Stimulated activated naive CD8-positive, alpha-beta T cell treated with anti-CD3 and anti-CD28 coated beads, Interleukin-15, Interleukin-2, amounts not matched to agents 100 ng/mL and 50 ng/mL, for 24 hours (primary cell): ENCODE data around the gene COL13A1.

Source experiments
- H3K27ac Mint-ChIP-seq: one replicate; pipeline ENCODE4 v1.8.0; 2021; ENCODE audit warnings: mild to moderate bottlenecking, mixed read lengths
- H3K27me3 Mint-ChIP-seq: one replicate; pipeline ENCODE4 v1.8.0; 2021; ENCODE audit warnings: mixed read lengths
- H3K36me3 Mint-ChIP-seq: one replicate; pipeline ENCODE4 v1.8.0; 2021; ENCODE audit warnings: low read depth, mixed read lengths
- H3K4me1 Mint-ChIP-seq: one replicate; pipeline ENCODE4 v1.8.0; 2021; ENCODE audit warnings: low read depth, mixed read lengths
- H3K4me3 Mint-ChIP-seq: one replicate; pipeline ENCODE4 v1.8.0; 2021; ENCODE audit warnings: mild to moderate bottlenecking, mixed read lengths
- H3K9me3 Mint-ChIP-seq: one replicate; pipeline ENCODE4 v1.8.0; 2021; ENCODE audit warnings: mixed read lengths

The COL13A1 gene

DNA sequence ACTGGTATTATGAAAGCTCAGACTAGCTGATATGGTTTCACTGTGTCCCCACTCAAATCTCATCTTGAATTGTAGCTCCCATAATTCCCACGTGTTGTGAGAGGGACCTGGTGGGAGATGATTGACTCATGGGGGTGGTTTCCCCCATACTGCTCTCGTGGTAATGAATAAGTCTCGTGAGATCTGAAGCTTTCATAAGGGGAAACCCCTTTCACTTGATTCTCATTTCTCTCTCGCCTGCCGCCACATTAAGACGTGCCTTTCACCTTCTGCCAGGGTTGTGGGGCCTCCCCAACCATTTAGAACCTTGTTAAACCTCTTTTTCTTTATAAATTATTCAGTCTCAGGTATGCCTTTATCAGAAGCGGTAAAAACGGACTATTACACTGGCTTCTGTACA, 40.3 kb downstream of the COL13A1 start:
- Mint-ChIP-seq H3K4me3 (no peak overlapping the region), H3K36me3 (no peaks in the 10 kb centered on the region), H3K9me3 (no peaks in the 10 kb centered on the region), H3K27me3 (peaks cover 10% of the 10 kb centered on the region), H3K4me1 (no peaks in the 10 kb centered on the region), H3K27ac (no peak overlapping the region)

DNA sequence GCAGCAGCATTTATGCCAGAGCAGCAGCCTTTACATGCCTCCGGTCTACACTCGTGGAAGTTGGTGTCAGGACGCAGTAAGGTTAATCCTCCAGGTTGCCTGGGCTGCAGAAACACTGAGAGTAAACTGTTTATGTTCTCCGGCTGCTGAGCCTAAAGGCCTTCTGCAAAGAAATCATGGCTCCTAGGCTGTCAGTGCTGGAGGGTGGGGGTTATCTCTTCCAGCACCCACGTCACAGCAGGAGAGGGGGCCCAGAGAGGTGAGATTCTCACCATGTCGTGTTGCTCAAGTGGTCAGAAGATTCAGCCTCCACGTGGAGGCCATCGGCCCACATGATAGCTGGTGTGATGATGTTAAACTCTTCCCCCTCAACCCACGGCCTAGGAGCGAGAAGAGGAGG, 41.2 kb downstream of the COL13A1 start:
- Mint-ChIP-seq H3K27ac (no peak overlapping the region), H3K4me1 (no peaks in the 10 kb centered on the region), H3K36me3 (no peaks in the 10 kb centered on the region), H3K9me3 (no peaks in the 10 kb centered on the region), H3K27me3 (peaks cover 11% of the 10 kb centered on the region), H3K4me3 (no peak overlapping the region)

DNA sequence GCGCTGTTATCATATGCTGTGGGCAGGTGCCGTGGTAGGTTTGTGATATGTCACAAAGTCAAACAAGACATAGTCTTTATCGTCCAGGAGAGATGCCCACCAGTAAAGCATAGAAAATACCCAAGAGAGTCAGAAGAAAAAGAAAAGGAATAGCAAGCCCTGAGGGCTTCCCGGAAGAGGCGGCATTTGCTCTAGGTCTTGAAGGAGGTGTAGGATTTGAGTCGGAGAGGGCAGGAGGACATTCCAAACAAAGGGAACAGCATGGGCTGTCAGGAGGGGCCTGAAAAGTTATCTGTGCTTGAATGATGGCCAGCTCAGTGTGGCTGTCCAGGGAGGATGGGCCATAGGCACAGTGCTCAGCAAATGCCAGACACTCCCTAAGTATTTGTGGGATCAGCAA, 42.2 kb downstream of the COL13A1 start:
- no peaks in the 10 kb centered on the region for H3K4me1 Mint-ChIP-seq
- H3K27ac Mint-ChIP-seq = no peak overlapping the region
- no peak overlapping the region for H3K4me3 Mint-ChIP-seq
- H3K36me3 Mint-ChIP-seq = no peaks in the 10 kb centered on the region
- H3K9me3 Mint-ChIP-seq = no peaks in the 10 kb centered on the region
- peaks cover 14% of the 10 kb centered on the region for H3K27me3 Mint-ChIP-seq

DNA sequence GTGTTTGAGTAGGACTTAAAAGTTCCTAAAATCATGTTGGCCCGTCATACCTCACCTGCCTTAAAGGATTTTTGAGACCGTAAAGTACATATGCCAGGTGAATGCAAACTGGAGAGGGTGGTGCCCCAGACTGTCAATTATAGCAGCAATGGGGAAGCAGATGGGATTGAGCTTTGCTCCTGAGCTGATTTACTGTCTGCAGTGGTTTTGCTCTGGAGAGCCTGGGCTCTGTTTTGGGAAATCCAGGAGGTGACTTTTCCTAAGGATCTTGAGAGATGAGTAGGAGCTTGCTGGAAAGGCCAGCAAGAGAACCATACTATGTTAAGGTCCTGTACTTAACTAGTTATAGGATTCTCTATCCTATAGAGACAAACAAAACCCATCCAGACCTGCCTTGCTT, 43.0 kb downstream of the COL13A1 start:
- no peak overlapping the region for H3K4me3 Mint-ChIP-seq
- no peaks in the 10 kb centered on the region for H3K9me3 Mint-ChIP-seq
- peaks cover 18% of the 10 kb centered on the region for H3K27me3 Mint-ChIP-seq
- H3K4me1 Mint-ChIP-seq = no peaks in the 10 kb centered on the region
- H3K36me3 Mint-ChIP-seq = no peaks in the 10 kb centered on the region
- H3K27ac Mint-ChIP-seq = no peak overlapping the region

DNA sequence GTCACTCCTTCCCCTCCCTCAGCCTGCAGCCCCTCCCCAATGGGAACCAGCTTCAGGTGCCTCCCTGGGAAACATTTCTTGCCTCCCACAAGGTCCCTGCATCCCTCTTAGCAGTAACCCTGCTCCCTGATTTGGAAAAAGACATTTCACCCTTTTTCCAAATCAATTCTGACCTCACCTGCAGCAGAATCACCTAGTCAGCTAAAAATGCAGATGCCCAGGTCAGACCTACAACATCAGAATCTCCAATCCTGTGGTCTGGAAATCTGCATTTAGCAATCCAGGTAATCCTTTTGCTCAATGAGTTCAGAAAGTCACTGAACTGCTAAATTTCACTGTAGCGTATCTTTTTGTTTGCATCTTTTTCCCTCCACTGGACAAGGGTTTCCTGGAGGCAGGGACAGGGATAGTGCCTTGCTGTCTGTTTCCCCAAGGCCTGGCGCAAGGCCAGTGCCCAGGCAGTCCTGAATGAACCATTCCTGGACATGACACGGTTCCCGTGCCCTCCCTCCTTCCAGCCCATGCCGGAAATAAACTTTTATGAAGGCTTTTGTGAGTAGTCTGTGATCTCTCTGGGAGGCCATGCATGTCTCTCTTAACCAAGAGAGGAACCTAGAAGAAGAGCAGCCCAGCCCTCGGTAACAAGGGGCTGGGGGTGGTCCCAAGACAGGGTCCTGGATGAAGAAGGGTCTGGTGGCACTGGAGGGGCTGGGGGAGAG, 44.0 kb downstream of the COL13A1 start:
- Mint-ChIP-seq H3K27ac (no peak overlapping the region), H3K36me3 (no peaks in the 10 kb centered on the region), H3K27me3 (peaks cover 18% of the 10 kb centered on the region), H3K4me3 (no peak overlapping the region), H3K4me1 (no peaks in the 10 kb centered on the region), H3K9me3 (no peaks in the 10 kb centered on the region)

DNA sequence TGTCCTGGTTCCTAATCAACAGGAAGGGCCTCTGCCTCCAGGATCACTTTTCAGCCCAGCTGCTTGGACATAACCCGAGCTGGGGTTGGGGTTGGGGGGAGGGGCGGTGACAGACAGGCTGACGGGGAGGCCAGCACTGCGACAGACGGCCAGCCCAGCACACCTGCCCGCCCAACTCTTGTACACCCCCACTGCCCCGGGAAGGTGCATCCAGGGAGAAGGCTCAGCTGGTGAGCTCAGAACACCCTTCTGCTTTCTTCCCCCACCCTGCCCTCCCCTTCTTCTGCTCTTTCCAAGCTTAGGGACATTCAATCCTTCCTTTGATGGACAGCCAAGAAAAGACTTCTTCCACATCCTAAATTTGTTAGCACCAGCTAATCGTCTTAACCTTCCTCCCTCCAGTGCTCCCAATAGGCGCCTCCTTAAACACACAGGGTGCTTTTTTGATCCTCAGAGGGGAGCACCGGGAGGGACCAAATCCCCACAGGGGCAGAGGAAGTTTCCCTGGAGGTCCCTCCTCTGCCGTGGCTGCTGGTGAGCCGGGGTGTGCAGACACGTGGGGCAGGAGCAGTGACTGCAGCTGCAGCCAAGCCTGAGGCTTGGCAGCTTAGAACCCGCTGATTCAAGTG, 44.7 kb downstream of the COL13A1 start:
- Mint-ChIP-seq H3K4me3 (no peak overlapping the region), H3K27ac (no peak overlapping the region), H3K36me3 (no peaks in the 10 kb centered on the region), H3K4me1 (no peaks in the 10 kb centered on the region), H3K9me3 (no peaks in the 10 kb centered on the region), H3K27me3 (peaks cover 18% of the 10 kb centered on the region)

DNA sequence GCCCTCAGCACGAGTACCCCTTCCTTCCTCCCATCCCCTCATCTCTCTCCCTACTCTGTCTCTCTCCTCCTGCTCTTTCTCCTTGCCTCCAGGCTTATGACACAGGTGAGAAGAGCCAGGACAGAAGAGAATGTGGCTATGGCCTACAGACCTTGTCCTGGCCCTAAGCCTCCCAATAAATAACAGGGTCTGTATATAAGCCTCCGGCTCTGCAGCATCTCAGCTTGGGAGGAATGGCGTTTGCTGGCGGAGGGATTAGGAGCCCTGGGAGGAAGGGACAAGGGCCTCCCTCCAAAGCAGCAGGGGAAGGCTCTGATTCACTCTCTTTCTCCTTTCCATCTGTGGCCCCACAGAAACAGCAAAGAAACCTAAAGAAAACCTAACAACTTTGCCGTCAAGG, 45.8 kb downstream of the COL13A1 start:
- Mint-ChIP-seq H3K36me3 (no peaks in the 10 kb centered on the region), H3K27me3 (peaks cover 23% of the 10 kb centered on the region), H3K9me3 (no peaks in the 10 kb centered on the region), H3K4me1 (no peaks in the 10 kb centered on the region), H3K4me3 (no peak overlapping the region), H3K27ac (no peak overlapping the region)

DNA sequence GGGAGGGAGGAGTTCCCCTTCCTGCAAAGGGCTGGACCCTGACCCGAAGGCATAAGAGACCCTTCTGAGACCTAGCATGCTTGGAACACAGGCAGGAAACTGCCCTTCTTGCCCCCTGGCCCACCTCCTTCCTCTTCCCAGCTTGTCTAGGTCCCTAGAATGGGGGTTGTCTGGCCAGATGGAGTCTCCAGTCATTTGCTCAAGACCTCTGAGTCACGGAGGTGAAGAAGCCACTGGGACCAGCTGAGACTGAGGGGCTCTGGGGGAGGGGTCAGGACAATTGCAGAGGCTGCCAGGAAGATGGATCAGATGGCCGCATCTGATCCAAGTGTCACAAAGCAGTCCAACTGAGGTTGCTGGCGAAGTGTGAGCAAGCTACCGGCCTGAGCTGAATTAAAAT, 46.2 kb downstream of the COL13A1 start:
- Mint-ChIP-seq H3K9me3 (no peaks in the 10 kb centered on the region), H3K4me1 (no peaks in the 10 kb centered on the region), H3K27ac (no peak overlapping the region), H3K36me3 (no peaks in the 10 kb centered on the region), H3K4me3 (no peak overlapping the region), H3K27me3 (peaks cover 23% of the 10 kb centered on the region)

DNA sequence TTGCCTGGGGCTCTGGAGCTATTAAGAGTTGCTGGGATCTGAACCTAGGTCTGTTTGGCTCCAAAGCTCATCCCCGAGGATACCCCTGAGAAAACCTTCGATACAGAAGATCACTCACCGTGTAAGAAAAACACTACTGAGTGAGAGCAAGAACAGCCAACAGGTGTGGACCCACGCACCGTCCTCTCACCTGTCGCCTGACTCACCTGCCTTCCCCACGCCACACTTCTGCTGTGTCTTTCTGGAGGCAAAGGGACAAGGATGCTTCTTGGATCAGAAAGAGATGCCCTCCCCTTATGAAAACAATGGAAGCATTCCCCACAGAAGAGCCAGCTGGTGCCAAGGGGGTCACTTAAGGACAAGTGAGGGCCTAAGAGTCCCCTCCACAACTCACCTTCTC, 46.7 kb downstream of the COL13A1 start:
- H3K36me3 Mint-ChIP-seq = no peaks in the 10 kb centered on the region
- H3K4me3 Mint-ChIP-seq = no peak overlapping the region
- no peak overlapping the region for H3K27ac Mint-ChIP-seq
- H3K9me3 Mint-ChIP-seq = no peaks in the 10 kb centered on the region
- peaks cover 23% of the 10 kb centered on the region for H3K27me3 Mint-ChIP-seq
- no peaks in the 10 kb centered on the region for H3K4me1 Mint-ChIP-seq

DNA sequence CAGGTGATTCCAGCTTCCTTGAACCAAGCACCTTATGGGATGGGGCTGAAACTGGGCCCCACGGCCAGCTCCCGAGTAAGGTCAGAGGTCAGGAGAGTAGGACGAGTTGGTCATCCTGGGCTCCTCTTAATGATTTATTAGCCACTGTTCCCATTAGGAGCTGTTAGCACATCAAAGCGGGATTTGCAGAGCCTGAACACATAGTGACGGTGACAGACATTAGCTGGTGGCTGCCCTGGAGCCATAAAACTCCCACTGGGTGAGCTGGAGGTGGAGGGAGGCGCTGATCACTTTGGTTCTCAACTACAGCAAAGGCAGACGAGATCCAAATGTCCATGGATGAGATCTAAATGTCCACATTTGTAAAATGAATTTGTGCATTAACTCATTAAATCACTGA, 48.1 kb downstream of the COL13A1 start:
- Mint-ChIP-seq H3K36me3 (no peaks in the 10 kb centered on the region), H3K9me3 (no peaks in the 10 kb centered on the region), H3K4me3 (no peak overlapping the region), H3K27me3 (peaks cover 23% of the 10 kb centered on the region), H3K4me1 (no peaks in the 10 kb centered on the region), H3K27ac (no peak overlapping the region)

DNA sequence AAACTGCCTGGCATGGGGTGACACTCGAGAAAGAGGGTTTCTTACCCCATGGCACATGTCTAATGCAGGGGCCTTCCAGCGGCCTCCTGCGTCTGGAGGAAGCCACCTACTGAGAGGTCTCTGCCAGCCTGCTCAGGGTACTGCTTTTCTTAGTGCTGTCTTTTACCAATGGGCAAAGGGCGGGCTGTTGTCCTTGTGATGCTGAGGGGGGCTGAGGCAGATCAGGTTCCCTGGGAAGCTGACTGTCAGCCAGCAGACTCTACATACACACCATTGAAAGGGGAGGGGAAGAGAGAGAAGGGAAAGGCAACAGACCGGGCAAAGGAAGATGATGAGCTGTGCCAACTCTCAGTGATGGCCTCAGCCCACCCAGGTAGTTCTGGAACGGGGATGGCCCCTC, 48.7 kb downstream of the COL13A1 start:
- Mint-ChIP-seq H3K4me1 (no peaks in the 10 kb centered on the region), H3K27me3 (peaks cover 23% of the 10 kb centered on the region), H3K4me3 (no peak overlapping the region), H3K9me3 (no peaks in the 10 kb centered on the region), H3K36me3 (no peaks in the 10 kb centered on the region), H3K27ac (no peak overlapping the region)

DNA sequence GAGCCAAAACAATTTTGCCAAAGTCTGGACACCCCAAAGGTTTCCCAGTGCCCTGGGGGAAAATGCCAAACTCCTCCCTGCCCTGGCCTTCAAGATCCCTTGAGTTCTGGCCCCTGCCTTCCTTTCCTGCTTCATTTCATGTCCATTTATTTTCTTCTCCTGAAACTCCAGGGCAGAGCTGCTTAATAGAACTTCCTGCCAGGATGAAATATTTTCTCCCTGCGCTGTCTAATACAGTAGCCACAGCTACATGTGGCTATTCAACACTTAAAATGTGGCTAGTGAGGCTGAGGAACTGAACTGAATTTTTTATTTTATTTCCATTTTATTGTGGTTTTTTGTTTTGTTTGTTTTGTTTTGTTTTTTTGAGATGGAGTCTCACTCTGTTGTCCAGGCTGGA, 49.6 kb downstream of the COL13A1 start:
- Mint-ChIP-seq H3K4me3 (no peak overlapping the region), H3K36me3 (no peaks in the 10 kb centered on the region), H3K9me3 (no peaks in the 10 kb centered on the region), H3K4me1 (no peaks in the 10 kb centered on the region), H3K27ac (no peak overlapping the region), H3K27me3 (peaks cover 19% of the 10 kb centered on the region)

DNA sequence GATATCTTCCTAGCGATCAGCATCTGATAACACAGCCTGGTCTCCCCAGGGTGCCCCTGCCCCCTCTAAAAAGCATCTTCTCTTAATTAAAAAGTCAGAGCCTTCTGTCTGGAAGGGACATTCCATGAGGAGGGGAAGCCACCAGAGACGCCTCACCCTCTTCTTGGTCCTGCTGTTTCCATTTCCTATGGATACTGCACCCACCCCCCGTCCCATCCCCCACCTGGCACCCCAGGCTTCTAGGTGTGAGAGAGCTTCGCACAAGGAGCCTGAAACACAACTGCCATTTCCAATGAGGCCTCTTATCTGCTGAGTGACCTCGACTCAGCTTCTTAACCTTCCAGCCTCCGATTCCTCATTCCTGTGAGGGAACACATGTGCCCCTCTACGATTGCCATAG, 51.4 kb downstream of the COL13A1 start:
- no peak overlapping the region for H3K27ac Mint-ChIP-seq
- H3K27me3 Mint-ChIP-seq = peaks cover 13% of the 10 kb centered on the region
- no peaks in the 10 kb centered on the region for H3K4me1 Mint-ChIP-seq
- H3K9me3 Mint-ChIP-seq = no peaks in the 10 kb centered on the region
- H3K36me3 Mint-ChIP-seq = no peaks in the 10 kb centered on the region
- no peak overlapping the region for H3K4me3 Mint-ChIP-seq

DNA sequence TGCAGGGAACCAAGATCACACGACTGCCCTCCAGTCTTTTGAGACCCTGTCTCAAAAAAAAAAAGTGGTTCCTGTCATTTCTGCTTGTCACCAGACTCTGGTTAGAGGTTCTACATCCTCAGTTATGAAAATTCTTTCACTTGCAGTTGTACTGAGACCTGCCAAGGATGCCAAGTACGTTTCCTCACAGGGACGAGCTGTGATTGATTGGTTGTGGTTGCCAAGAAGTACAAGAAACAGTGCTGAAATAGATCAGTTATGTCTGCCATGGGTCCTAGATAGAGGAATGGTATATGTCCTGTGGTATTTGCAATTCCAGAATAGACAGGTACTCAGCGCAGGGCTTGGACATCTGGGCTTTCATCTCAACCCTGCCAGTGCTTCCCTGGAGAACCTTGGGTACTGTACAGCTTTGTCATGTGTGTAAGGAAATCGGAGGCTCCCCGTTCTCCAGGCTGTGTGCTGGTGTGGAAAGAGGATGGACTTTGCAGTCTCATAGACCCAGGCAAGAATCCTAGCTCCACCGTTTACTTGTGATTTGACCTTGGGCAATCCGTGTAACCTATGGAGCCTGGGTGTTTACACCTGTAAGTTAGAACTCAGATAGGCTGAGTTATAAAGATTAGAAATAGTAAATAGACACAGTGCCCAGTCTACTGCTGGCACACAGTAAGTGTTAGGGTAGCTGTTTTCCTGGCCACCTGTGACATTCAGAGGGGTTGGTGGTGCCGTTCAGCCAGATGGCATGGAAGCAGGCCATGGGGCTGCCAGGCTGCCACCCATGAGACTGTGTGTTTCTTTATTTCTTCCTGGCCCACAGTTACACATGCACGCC, 53.0 kb downstream of the COL13A1 start:
- Mint-ChIP-seq H3K4me1 (no peaks in the 10 kb centered on the region), H3K27me3 (peaks cover 5% of the 10 kb centered on the region), H3K27ac (no peak overlapping the region), H3K4me3 (no peak overlapping the region), H3K9me3 (no peaks in the 10 kb centered on the region), H3K36me3 (no peaks in the 10 kb centered on the region)

DNA sequence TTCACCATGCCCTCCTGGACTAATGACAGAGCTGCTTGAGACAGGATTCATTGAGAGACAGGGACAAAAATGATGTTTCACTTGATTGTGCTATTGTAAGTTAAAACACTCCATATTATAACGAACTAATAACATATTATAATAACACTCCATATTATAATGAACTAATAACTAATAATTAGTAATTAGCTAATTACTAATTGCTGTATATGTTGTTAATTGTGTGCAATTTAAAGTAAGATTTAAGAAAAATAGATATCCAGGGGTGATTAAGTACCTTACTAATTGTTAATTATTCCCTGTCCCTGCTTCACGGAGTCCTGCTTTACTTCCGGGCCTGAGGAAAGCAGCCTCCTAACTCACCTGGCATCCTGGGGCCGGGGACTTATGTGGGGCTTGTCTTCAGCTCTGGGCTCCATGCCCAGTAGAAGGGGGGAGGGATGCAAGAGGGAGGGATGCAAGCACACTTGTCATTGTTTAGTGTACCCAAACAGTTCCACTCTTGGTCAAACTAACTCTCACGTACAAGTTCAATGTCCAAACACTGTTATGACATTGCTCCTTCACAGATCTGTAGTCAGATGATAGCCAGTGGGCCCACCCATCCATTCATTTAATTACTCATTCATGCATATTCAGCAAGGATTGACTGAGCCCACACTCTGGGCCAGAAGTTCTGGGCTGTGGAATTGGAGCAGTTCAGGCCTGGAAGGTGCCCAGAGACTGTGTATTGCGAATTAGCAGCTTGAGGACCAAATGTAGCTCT, 53.8 kb downstream of the COL13A1 start:
- Mint-ChIP-seq H3K9me3 (no peaks in the 10 kb centered on the region), H3K4me3 (no peak overlapping the region), H3K36me3 (no peaks in the 10 kb centered on the region), H3K4me1 (no peaks in the 10 kb centered on the region), H3K27ac (no peak overlapping the region), H3K27me3 (peaks cover 5% of the 10 kb centered on the region)
